GM12801 (cell line): ENCODE data around the gene RERGL.

Experiments used
- TF ChIP-seq, protein P1 (sequence below): IDR thresholded peaks from one replicate; pipeline ENCODE4 v1.5.1; 2011; ENCODE audit warnings: control low read depth; ENCODE audit not compliant: insufficient read length; ENCODE audit errors: extremely low read depth

The RERGL gene

DNA sequence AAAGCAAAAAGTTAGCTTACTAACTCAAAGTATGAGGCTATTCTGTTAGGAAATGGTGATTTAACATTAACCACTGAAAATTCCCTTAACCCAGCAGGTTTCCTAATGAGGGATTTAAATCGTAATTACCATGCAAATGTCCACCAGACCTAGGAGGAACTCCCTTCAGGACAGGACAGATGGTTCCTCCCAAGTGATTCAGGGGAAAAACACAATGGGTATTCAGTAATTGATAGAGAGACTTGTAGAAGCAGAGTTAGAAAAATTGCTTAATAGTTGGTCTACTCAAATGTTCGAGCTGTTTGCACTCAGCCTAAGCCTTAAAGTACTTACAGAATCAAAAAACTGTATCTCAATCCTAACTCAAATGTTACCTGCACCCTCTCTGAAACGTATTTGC lies 21.6 kb downstream of the RERGL start:
- TF ChIP-seq, protein P1, sequence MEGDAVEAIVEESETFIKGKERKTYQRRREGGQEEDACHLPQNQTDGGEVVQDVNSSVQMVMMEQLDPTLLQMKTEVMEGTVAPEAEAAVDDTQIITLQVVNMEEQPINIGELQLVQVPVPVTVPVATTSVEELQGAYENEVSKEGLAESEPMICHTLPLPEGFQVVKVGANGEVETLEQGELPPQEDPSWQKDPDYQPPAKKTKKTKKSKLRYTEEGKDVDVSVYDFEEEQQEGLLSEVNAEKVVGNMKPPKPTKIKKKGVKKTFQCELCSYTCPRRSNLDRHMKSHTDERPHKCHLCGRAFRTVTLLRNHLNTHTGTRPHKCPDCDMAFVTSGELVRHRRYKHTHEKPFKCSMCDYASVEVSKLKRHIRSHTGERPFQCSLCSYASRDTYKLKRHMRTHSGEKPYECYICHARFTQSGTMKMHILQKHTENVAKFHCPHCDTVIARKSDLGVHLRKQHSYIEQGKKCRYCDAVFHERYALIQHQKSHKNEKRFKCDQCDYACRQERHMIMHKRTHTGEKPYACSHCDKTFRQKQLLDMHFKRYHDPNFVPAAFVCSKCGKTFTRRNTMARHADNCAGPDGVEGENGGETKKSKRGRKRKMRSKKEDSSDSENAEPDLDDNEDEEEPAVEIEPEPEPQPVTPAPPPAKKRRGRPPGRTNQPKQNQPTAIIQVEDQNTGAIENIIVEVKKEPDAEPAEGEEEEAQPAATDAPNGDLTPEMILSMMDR: no peak

GRCh38 chr12:18066666-18067065 lies 23.3 kb downstream of the RERGL start:
- TF ChIP-seq, protein P1: no peak

GRCh38 chr12:18057051-18057450 lies 32.9 kb downstream of the RERGL start:
- TF ChIP-seq, protein P1: no peak

DNA sequence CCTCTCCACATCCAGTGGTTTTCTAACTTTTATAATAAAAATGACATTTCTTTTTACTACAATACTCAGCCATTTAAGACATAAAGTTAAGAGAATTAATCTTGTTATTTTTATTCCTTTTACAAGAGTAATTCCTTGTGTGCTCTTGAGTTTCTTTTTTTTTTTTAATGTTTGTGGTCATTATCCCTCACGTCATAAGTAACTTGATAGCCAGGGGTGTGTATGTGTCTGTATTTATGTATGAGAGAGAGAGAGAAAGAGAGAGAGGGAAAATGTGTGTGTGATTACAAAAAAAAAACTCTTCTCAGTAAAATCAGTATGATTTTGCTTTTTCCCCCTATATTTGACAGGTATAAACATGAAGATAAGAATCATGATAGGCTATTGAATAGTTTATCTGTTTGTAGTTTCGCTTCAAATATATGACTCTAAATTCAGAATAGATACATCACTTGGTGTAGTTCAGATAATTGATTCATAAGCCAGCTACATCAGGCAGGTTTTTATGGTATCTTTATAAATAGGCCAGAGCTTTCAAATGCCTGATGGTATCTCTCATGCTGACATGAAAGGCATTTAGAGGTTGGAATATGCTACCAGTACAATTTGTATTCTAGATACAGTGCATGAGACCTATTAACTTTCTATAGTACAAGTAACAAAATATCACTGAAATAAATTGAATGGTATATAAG lies 34.9 kb downstream of the RERGL start:
- TF ChIP-seq, protein P1: no peak

GRCh38 chr12:18045446-18045992 lies 44.5 kb downstream of the RERGL start:
- TF ChIP-seq, protein P1: no peak
